IPS-20b (cell line): Measurements from ENCODE around the gene KMT2D.

Source experiments
- H3K27ac ChIP-seq: one replicate; pipeline ENCODE4 v1.5.1; 2013; ENCODE audit warnings: low read length
- H3K27me3 ChIP-seq: 2 replicates; pipeline ENCODE4 v1.6.1; 2013; ENCODE audit warnings: mild to moderate bottlenecking, low read length, inconsistent platforms; ENCODE audit not compliant: insufficient read depth
- H3K36me3 ChIP-seq: 2 replicates; pipeline ENCODE4 v1.6.1; 2013; ENCODE audit warnings: low read depth, mild to moderate bottlenecking, inconsistent platforms, low read length, moderate library complexity; ENCODE audit not compliant: insufficient read depth
- H3K4me1 ChIP-seq: 2 replicates; pipeline ENCODE4 v1.6.1; 2013; ENCODE audit warnings: mild to moderate bottlenecking, control low read depth, inconsistent platforms, low read length, moderate library complexity; ENCODE audit not compliant: insufficient read depth
- H3K4me3 ChIP-seq: 2 replicates; pipeline ENCODE4 v1.5.1; 2013; ENCODE audit warnings: mild to moderate bottlenecking, low read length, inconsistent platforms
- H3K9ac ChIP-seq: 2 replicates; pipeline ENCODE4 v1.6.1; 2013; ENCODE audit warnings: low read depth, mild to moderate bottlenecking, inconsistent platforms, low read length, moderate library complexity
- H3K9me3 ChIP-seq: 2 replicates; pipeline ENCODE4 v1.6.1; 2013; ENCODE audit warnings: mild to moderate bottlenecking, low read depth, low read length, inconsistent platforms; ENCODE audit not compliant: insufficient read depth

The KMT2D gene

GRCh38 chr12:49094160-49094974 is 33.8 kb upstream of the KMT2D start, which contains the start of gene DHH:
TSS of gene DHH (minus strand) at chr12:49094801. CDS start at chr12:49094512, 289 bp downstream.
- Histone ChIP-seq H3K4me3 (peak within 1 kb of the TSS; percentile 55; the same call in 1 of the 2 replicates), H3K27ac (no peak within 1 kb of the TSS), H3K4me1 (peaks cover 6% of the 10 kb centered on the region; the same call in 1 of the 2 replicates), H3K36me3 (peaks cover 10% of the 10 kb centered on the region; the same call in 1 of the 2 replicates), H3K9ac (no peak within 1 kb of the TSS), H3K9me3 (no peaks in the 10 kb centered on the region), H3K27me3 (peaks cover 68% of the 10 kb centered on the region)

GRCh38 chr12:49093792-49094159 is 33.2 kb upstream of the KMT2D start:
- H3K9me3 ChIP-seq: no peaks in the 10 kb centered on the region
- peak overlapping the region; percentile 55; the same call in 1 of the 2 replicates for H3K4me3 ChIP-seq
- no peak overlapping the region for H3K27ac ChIP-seq
- H3K36me3 ChIP-seq: peaks cover 10% of the 10 kb centered on the region; the same call in 1 of the 2 replicates
- peaks cover 74% of the 10 kb centered on the region for H3K27me3 ChIP-seq
- peaks cover 6% of the 10 kb centered on the region; the same call in 1 of the 2 replicates for H3K4me1 ChIP-seq
- no peak overlapping the region for H3K9ac ChIP-seq

GRCh38 chr12:49092816-49093406 is 32.3 kb upstream of the KMT2D start:
- Histone ChIP-seq H3K9ac (no peak overlapping the region), H3K4me3 (no peak overlapping the region), H3K36me3 (peaks cover 10% of the 10 kb centered on the region; the same call in 1 of the 2 replicates), H3K4me1 (peaks cover 6% of the 10 kb centered on the region; the same call in 1 of the 2 replicates), H3K9me3 (no peaks in the 10 kb centered on the region), H3K27me3 (peaks cover 83% of the 10 kb centered on the region), H3K27ac (no peak overlapping the region)

- Histone ChIP-seq H3K27me3 (peaks cover 90% of the 10 kb centered on the region), H3K9me3 (no peaks in the 10 kb centered on the region)
Observed at GRCh38 chr12:49092086-49092815, 31.7 kb upstream of the KMT2D start.

GRCh38 chr12:49091836-49092085 is 31.2 kb upstream of the KMT2D start:
- Histone ChIP-seq H3K4me1 (peaks cover 6% of the 10 kb centered on the region; the same call in 1 of the 2 replicates), H3K27me3 (peaks cover 95% of the 10 kb centered on the region), H3K4me3 (peak overlapping the region; percentile 53; the same call in 1 of the 2 replicates)

More at GRCh38 chr12:49092086-49092815, 31.7 kb upstream of the KMT2D start:
- Histone ChIP-seq H3K27ac (no peak overlapping the region), H3K9ac (no peak overlapping the region), H3K4me1 (peaks cover 6% of the 10 kb centered on the region; the same call in 1 of the 2 replicates), H3K36me3 (peaks cover 4% of the 10 kb centered on the region; the same call in 1 of the 2 replicates), H3K4me3 (peak overlapping the region; percentile 53; the same call in 1 of the 2 replicates)

GRCh38 chr12:49091056-49091835 is 30.7 kb upstream of the KMT2D start:
- Histone ChIP-seq H3K27me3 (peaks cover 100% of the 10 kb centered on the region), H3K9me3 (no peaks in the 10 kb centered on the region), H3K36me3 (no peaks in the 10 kb centered on the region), H3K9ac (no peak overlapping the region), H3K4me3 (peak overlapping the region; percentile 53; the same call in 1 of the 2 replicates), H3K27ac (no peak overlapping the region), H3K4me1 (peaks cover 6% of the 10 kb centered on the region; the same call in 1 of the 2 replicates)

More at GRCh38 chr12:49091836-49092085, 31.2 kb upstream of the KMT2D start:
- H3K9me3 ChIP-seq: no peaks in the 10 kb centered on the region
- H3K27ac ChIP-seq: no peak overlapping the region
- no peaks in the 10 kb centered on the region; the same call in 1 of the 2 replicates for H3K36me3 ChIP-seq
- no peak overlapping the region for H3K9ac ChIP-seq

- no peak overlapping the region for H3K27ac ChIP-seq
- peak overlapping the region; percentile 25; the same call in 1 of the 2 replicates for H3K4me3 ChIP-seq
- no peak overlapping the region for H3K9ac ChIP-seq
- peaks cover 6% of the 10 kb centered on the region; the same call in 1 of the 2 replicates for H3K4me1 ChIP-seq
- no peaks in the 10 kb centered on the region for H3K9me3 ChIP-seq
- peaks cover 92% of the 10 kb centered on the region for H3K27me3 ChIP-seq
- H3K36me3 ChIP-seq: no peaks in the 10 kb centered on the region
Observed at GRCh38 chr12:49089821-49090773, 29.5 kb upstream of the KMT2D start.

GRCh38 chr12:49088932-49089330 is 28.3 kb upstream of the KMT2D start:
- H3K9ac ChIP-seq: no peak overlapping the region

GRCh38 chr12:49088150-49088931 is 27.7 kb upstream of the KMT2D start:
- Histone ChIP-seq H3K9me3 (no peaks in the 10 kb centered on the region), H3K27me3 (peaks cover 82% of the 10 kb centered on the region), H3K4me3 (peak overlapping the region; percentile 40; the same call in 1 of the 2 replicates), H3K9ac (no peak overlapping the region), H3K27ac (no peak overlapping the region), H3K4me1 (0 out of 2 replicates have a peak, but pooled peaks cover 4% of the 10 kb centered on the region), H3K36me3 (no peaks in the 10 kb centered on the region)

More at GRCh38 chr12:49088932-49089330, 28.3 kb upstream of the KMT2D start:
- no peaks in the 10 kb centered on the region for H3K9me3 ChIP-seq
- no peaks in the 10 kb centered on the region for H3K36me3 ChIP-seq
- H3K4me1 ChIP-seq: 0 out of 2 replicates have a peak, but pooled peaks cover 4% of the 10 kb centered on the region
- H3K4me3 ChIP-seq: no peak overlapping the region
- H3K27me3 ChIP-seq: peaks cover 88% of the 10 kb centered on the region
- no peak overlapping the region for H3K27ac ChIP-seq
